HG03060 (cell line): Measurements from ENCODE around the gene SPATA31D1.
"Not testable (repeated sequence)": the region's sequence is repeated elsewhere in the genome, so short reads cannot be mapped to it uniquely, and the experiment has no call there.

ENCODE experiments used
- ATAC-seq: cut with Tn5 transposase; IDR thresholded peaks from one replicate; pipeline ENCODE4 v1.9.1; 2021; ENCODE audit warnings: low read depth, moderate number of reproducible peaks; ENCODE audit not compliant: unreplicated experiment

Gene SPATA31D1

GRCh38 chr9:81988472-81988871 lies at the start of gene SPATA31D1:
Gene SPATA31D1 (plus strand): TSS chr9:81988772. CDS start chr9:81988819, 47 bp downstream.
- not testable (repeated sequence) for ATAC-seq

- not testable (repeated sequence) for ATAC-seq
Observed at GRCh38 chr9:81943393-81943792, 45.2 kb upstream of the SPATA31D1 start, which contains the start of gene SPATA31D3. Gene SPATA31D3 (plus strand): TSS chr9:81943500. CDS start chr9:81943586, 86 bp downstream.

GRCh38 chr9:81948650-81949049 lies 39.9 kb upstream of the SPATA31D1 start:
- ATAC-seq: not testable (repeated sequence)

- ATAC-seq: no peak
Observed at GRCh38 chr9:81953096-81953495, 35.5 kb upstream of the SPATA31D1 start.

GRCh38 chr9:81955625-81956024 lies 32.9 kb upstream of the SPATA31D1 start:
- ATAC-seq: no peak

GRCh38 chr9:81964218-81965171 lies 24.1 kb upstream of the SPATA31D1 start:
- no peak for ATAC-seq

GRCh38 chr9:81968026-81968425 lies 20.5 kb upstream of the SPATA31D1 start:
- ATAC-seq: no peak

GRCh38 chr9:81969971-81970370 lies 18.6 kb upstream of the SPATA31D1 start:
- ATAC-seq: no peak

GRCh38 chr9:81971727-81972126 lies 16.8 kb upstream of the SPATA31D1 start:
- no peak for ATAC-seq

- no peak for ATAC-seq
Observed at GRCh38 chr9:81974764-81975163, 13.8 kb upstream of the SPATA31D1 start.

- no peak for ATAC-seq
Observed at GRCh38 chr9:81976351-81976750, 12.2 kb upstream of the SPATA31D1 start.

- peak; percentile 58 for ATAC-seq
Observed at GRCh38 chr9:81979196-81979595, 9.4 kb upstream of the SPATA31D1 start.

- no peak for ATAC-seq
Observed at GRCh38 chr9:81980568-81980967, 8.0 kb upstream of the SPATA31D1 start.

- ATAC-seq: no peak
Observed at GRCh38 chr9:81981883-81982282, 6.7 kb upstream of the SPATA31D1 start.

- ATAC-seq: no peak
Observed at GRCh38 chr9:81984928-81985327, 3.6 kb upstream of the SPATA31D1 start.

GRCh38 chr9:81986051-81986450 lies 2.5 kb upstream of the SPATA31D1 start:
- ATAC-seq: no peak

- ATAC-seq: no peak
Observed at GRCh38 chr9:81989700-81990099, 1.1 kb downstream of the SPATA31D1 start.

- ATAC-seq: no peak
Observed at GRCh38 chr9:81993656-81994055, 5.1 kb downstream of the SPATA31D1 start.

- no peak for ATAC-seq
Observed at GRCh38 chr9:81999806-82000205, 11.2 kb downstream of the SPATA31D1 start.

- ATAC-seq: no peak
Observed at GRCh38 chr9:82010711-82011110, 22.1 kb downstream of the SPATA31D1 start.

- ATAC-seq: no peak
Observed at GRCh38 chr9:82011133-82011532, 22.6 kb downstream of the SPATA31D1 start.

- ATAC-seq: no peak
Observed at GRCh38 chr9:82012276-82012675, 23.7 kb downstream of the SPATA31D1 start.
